AG04450 (cell line): Measurements from ENCODE around the gene ADARB2. TPM values are rescaled to one million over a fixed set of nuclear protein-coding genes. Genes with fewer than 3 reads are reported as not detected.

Experiments
- CTCF ChIA-PET: fragments of 300-600, 350-600 bp; formaldehyde crosslinking; extraction: SDS; loops from one replicate; lab custom pipeline; 2022; ENCODE audit warnings: antibody characterized with exemption, inconsistent platforms; lab: Charles Lee
- POLR2A ChIA-PET: fragments of 350-600 bp; formaldehyde crosslinking; extraction: SDS; loops from one replicate; lab custom pipeline; 2021; ENCODE audit warnings: antibody characterized with exemption, inconsistent platforms; lab: Yijun Ruan, JAX
- DNase-seq: peaks from one replicate; pipeline ENCODE4 v3.0.0-alpha.2; 2011; ENCODE audit warnings: low read depth, low spot score
- H3K27ac ChIP-seq: one replicate; pipeline ENCODE4 v1.5.1; 2012; ENCODE audit warnings: low read depth, low read length, control low read depth
- H3K27me3 ChIP-seq: one replicate; pipeline ENCODE4 v1.6.0; 2012; ENCODE audit warnings: low read length; ENCODE audit not compliant: control insufficient read depth, insufficient read depth
- H3K4me3 ChIP-seq: 2 replicates; pipeline ENCODE4 v1.5.1; 2011; ENCODE audit warnings: mild to moderate bottlenecking, low read depth, low read length, control low read depth
- H3K9me3 ChIP-seq: 2 replicates; pipeline ENCODE4 v1.5.1; 2012; ENCODE audit warnings: low read length; ENCODE audit not compliant: control insufficient read depth, insufficient read depth
- CTCF ChIP-seq: IDR thresholded peaks from 2 replicates; pipeline ENCODE4 v1.5.1; 2011; ENCODE audit warnings: low read depth, low read length, control low read depth, inconsistent platforms
- polyA plus RNA-seq: library from polyadenylated mRNA; depleted of rRNA; stranded (reverse); fragments of >200 nt; gene quantifications from 2 replicates; pipeline ENCODE4 v1.2.3, GENCODE V29; 2011

ADARB2 gene
- polyA plus RNA-seq, 1 experiment, result not detected

GRCh38 chr10:1256432-1256725 lies 480.9 kb downstream of the ADARB2 start:
- CTCF ChIA-PET, result no interaction called here
- no peak for TF ChIP-seq CTCF
- no peak for DNase-seq
- Histone ChIP-seq H3K27ac (no peak overlapping the region), H3K4me3 (no peak overlapping the region), H3K27me3 (no peaks in the 10 kb centered on the region), H3K9me3 (peaks cover 25% of the 10 kb centered on the region)
- POLR2A ChIA-PET, result no interaction called here

- Histone ChIP-seq H3K4me3 (no peak overlapping the region), H3K27ac (no peak overlapping the region), H3K27me3 (no peaks in the 10 kb centered on the region), H3K9me3 (peaks cover 25% of the 10 kb centered on the region)
- no peak for TF ChIP-seq CTCF
- CTCF ChIA-PET, result no interaction called here
- POLR2A ChIA-PET, result no interaction called here
- no peak for DNase-seq
These were observed 481.5 kb downstream of the ADARB2 start for GRCh38 chr10:1255600-1256431.

GRCh38 chr10:1255118-1255517 lies 482.2 kb downstream of the ADARB2 start:
- H3K27ac ChIP-seq, result no peak overlapping the region
- DNase-seq, result no peak
- ChIA-PET POLR2A (no interaction called here), CTCF (no interaction called here)
- H3K4me3 ChIP-seq, result no peak overlapping the region
- no peak for TF ChIP-seq CTCF
- peaks cover 25% of the 10 kb centered on the region for H3K9me3 ChIP-seq
- no peaks in the 10 kb centered on the region for H3K27me3 ChIP-seq

GRCh38 chr10:1253523-1254353 lies 483.6 kb downstream of the ADARB2 start:
- Histone ChIP-seq H3K27ac (no peak overlapping the region), H3K27me3 (no peaks in the 10 kb centered on the region), H3K9me3 (peaks cover 25% of the 10 kb centered on the region), H3K4me3 (no peak overlapping the region)
- no peak for TF ChIP-seq CTCF
- no peak for DNase-seq
- ChIA-PET CTCF (no interaction called here), POLR2A (no interaction called here)

- POLR2A ChIA-PET, result no interaction called here
- CTCF ChIA-PET, result no interaction called here
- no peak for TF ChIP-seq CTCF
- Histone ChIP-seq H3K9me3 (peaks cover 30% of the 10 kb centered on the region), H3K27ac (no peak overlapping the region), H3K27me3 (no peaks in the 10 kb centered on the region), H3K4me3 (no peak overlapping the region)
- no peak for DNase-seq
These were observed 485.6 kb downstream of the ADARB2 start for GRCh38 chr10:1251769-1252168.
